HCT116 (cell line): Measurements from ENCODE around the gene RCAN2. TPM values are rescaled to one million over a fixed set of nuclear protein-coding genes. Genes with fewer than 3 reads are reported as not detected.

Source experiments
- ATAC-seq: fragments of 200-7000 bp; cut with Tn5 transposase; 2 replicates; pipeline ENCODE4 v1.9.1; 2020; ENCODE audit warnings: mild to moderate bottlenecking, moderate library complexity
- BruUV-seq: library from RNA; stranded (reverse); fragments of 400-500 nt; replicated peaks from 2 replicates; lab custom pipeline; 2021; lab: Mats Ljungman, UMichigan
- CTCF ChIA-PET: fragments of 300-600 bp; sonication (Branson Sonifier 250); formaldehyde crosslinking; loops from one replicate; lab custom pipeline; 2021; ENCODE audit warnings: antibody characterized with exemption; lab: Charles Lee
- POLR2A ChIA-PET: fragments of 300-600, 350-600 bp; sonication (Branson Sonifier 250); formaldehyde crosslinking; loops from one replicate; lab custom pipeline; 2021; ENCODE audit warnings: antibody characterized with exemption; lab: Charles Lee
- RAD21 ChIA-PET, 2 experiments: fragments of 300-600 bp; sonication (Branson Sonifier 250); formaldehyde crosslinking; loops; one replicate each; lab custom pipeline; 2023; ENCODE audit warnings: low total read pairs in 2 of 2; ENCODE audit not compliant: uncharacterized antibody in 2 of 2, unreplicated experiment in 2 of 2, low non-redundant PET in 1 of 2; lab: Charles Lee
- DNase-seq: peaks from one replicate; pipeline ENCODE4 v3.0.0-alpha.2; 2010; ENCODE audit warnings: low read depth, low spot score
- H2AFZ ChIP-seq: fragments of 200-600 bp; shearing (Covaris generic), sonication (generic); 2 replicates; pipeline ENCODE4 v1.6.1; 2017; ENCODE audit warnings: low read depth, mixed run types, mixed read lengths, antibody characterized with exemption, low read length; ENCODE audit not compliant: poor library complexity, severe bottlenecking
- H3K27ac ChIP-seq: 2 replicates; pipeline ENCODE4 v1.5.1; 2012; ENCODE audit warnings: low read depth, low read length
- H3K27me3 ChIP-seq: fragments of 200-600 bp; sonication (generic); 2 replicates; pipeline ENCODE4 v1.6.1; 2016; ENCODE audit warnings: mixed run types, low read length, mixed read lengths; ENCODE audit not compliant: insufficient read depth
- H3K36me3 ChIP-seq, 2 experiments: fragments of 200-500 bp in 1 of 2; fragments of 200-600 bp in 1 of 2; sonication (Bioruptor generic) in 1 of 2; sonication (generic) in 1 of 2; 2 replicates each; pipeline versions ENCODE4 v1.5.1 to v1.6.1; 2014 to 2016; ENCODE audit warnings: low read length in 2 of 2, inconsistent platforms in 1 of 2, mixed read lengths in 1 of 2, mixed run types in 1 of 2; ENCODE audit not compliant: insufficient read depth in 2 of 2, control insufficient read depth in 1 of 2
- H3K4me1 ChIP-seq, 2 experiments: fragments of 200-600 bp in 1 of 2; sonication (generic) in 1 of 2; 2 replicates each; pipeline versions ENCODE4 v1.5.1 to v1.6.1; 2012 to 2017; ENCODE audit warnings: low read length in 2 of 2, inconsistent platforms in 1 of 2, mild to moderate bottlenecking in 1 of 2, mixed read lengths in 1 of 2, mixed run types in 1 of 2, moderate library complexity in 1 of 2; ENCODE audit not compliant: insufficient read depth in 2 of 2, control insufficient read depth in 1 of 2
- H3K4me2 ChIP-seq: fragments of 200-600 bp; sonication (generic); 2 replicates; pipeline ENCODE4 v1.6.1; 2017; ENCODE audit warnings: mixed run types, low read length, mixed read lengths
- H3K4me3 ChIP-seq, 2 experiments: fragments of 200-600 bp in 1 of 2; sonication (generic) in 1 of 2; replicated peaks in 1 of 2; 2 replicates each; pipeline ENCODE4 v1.5.1; 2011 to 2016; ENCODE audit warnings: low read length in 2 of 2, control low read depth in 1 of 2, low read depth in 1 of 2, mild to moderate bottlenecking in 1 of 2, mixed read lengths in 1 of 2, mixed run types in 1 of 2
- H3K79me2 ChIP-seq: fragments of 200-600 bp; sonication (generic); 2 replicates; pipeline ENCODE4 v1.6.1; 2017; ENCODE audit warnings: mild to moderate bottlenecking, mixed run types, low read length, moderate library complexity, mixed read lengths; ENCODE audit not compliant: insufficient read depth
- H3K9ac ChIP-seq: fragments of 200-600 bp; sonication (generic); 2 replicates; pipeline ENCODE4 v1.6.1; 2016; ENCODE audit warnings: low read length, mixed read lengths
- H3K9me2 ChIP-seq: fragments of 200-600 bp; sonication (generic), shearing (Covaris generic); 2 replicates; pipeline ENCODE4 v1.6.1; 2017; ENCODE audit warnings: mixed run types, mild to moderate bottlenecking, moderate library complexity; ENCODE audit not compliant: insufficient read depth
- H3K9me3 ChIP-seq, 2 experiments: fragments of 200-500 bp in 1 of 2; fragments of 200-600 bp in 1 of 2; sonication (Bioruptor generic) in 1 of 2; sonication (generic) in 1 of 2; 2 replicates each; pipeline ENCODE4 v1.6.1; 2014 to 2017; ENCODE audit warnings: low read length in 2 of 2, mixed read lengths in 2 of 2, inconsistent platforms in 1 of 2, low read depth in 1 of 2, mild to moderate bottlenecking in 1 of 2, mixed run types in 1 of 2, moderate library complexity in 1 of 2; ENCODE audit not compliant: control insufficient read depth in 1 of 2, insufficient read depth in 1 of 2
- H4K20me1 ChIP-seq: fragments of 200-600 bp; sonication (generic), shearing (Covaris generic); 2 replicates; pipeline ENCODE4 v1.6.1; 2017; ENCODE audit warnings: mixed run types, mild to moderate bottlenecking, moderate library complexity; ENCODE audit not compliant: insufficient read depth
- CBX3 ChIP-seq: IDR thresholded peaks from 2 replicates; pipeline ENCODE4 v1.6.1; 2012; ENCODE audit warnings: low read depth
- CEBPB ChIP-seq: IDR thresholded peaks from 2 replicates; pipeline ENCODE4 v1.6.1; 2012; ENCODE audit warnings: low read depth
- EGR1 ChIP-seq: IDR thresholded peaks from 2 replicates; pipeline ENCODE4 v1.6.1; 2012; ENCODE audit warnings: low read depth
- ELF1 ChIP-seq: IDR thresholded peaks from 2 replicates; pipeline ENCODE4 v1.6.1; 2012; ENCODE audit warnings: low read depth, borderline replicate concordance
- JUND ChIP-seq: IDR thresholded peaks from 2 replicates; pipeline ENCODE4 v1.6.1; 2012
- MAX ChIP-seq: IDR thresholded peaks from 2 replicates; pipeline ENCODE4 v1.6.1; 2012
- POLR2A ChIP-seq: IDR thresholded peaks from 2 replicates; pipeline ENCODE4 v1.7.0; 2011; ENCODE audit warnings: borderline replicate concordance; ENCODE audit not compliant: insufficient read depth, insufficient read length; ENCODE audit errors: extremely low read depth
- RAD21 ChIP-seq: IDR thresholded peaks from 2 replicates; pipeline ENCODE4 v1.6.1; 2012; ENCODE audit warnings: low read depth, mild to moderate bottlenecking
- SIN3A ChIP-seq: IDR thresholded peaks from 2 replicates; pipeline ENCODE4 v1.6.1; 2012; ENCODE audit warnings: low read depth
- SP1 ChIP-seq: IDR thresholded peaks from 2 replicates; pipeline ENCODE4 v1.6.1; 2012; ENCODE audit warnings: low read depth
- SRF ChIP-seq: IDR thresholded peaks from 2 replicates; pipeline ENCODE4 v1.6.1; 2012; ENCODE audit warnings: low read depth
- TCF7L2 ChIP-seq: IDR thresholded peaks from 2 replicates; pipeline ENCODE4 v1.7.0; 2011; ENCODE audit warnings: borderline replicate concordance, inconsistent platforms; ENCODE audit not compliant: insufficient read depth, insufficient read length; ENCODE audit errors: extremely low read depth
- YY1 ChIP-seq: IDR thresholded peaks from 2 replicates; pipeline ENCODE4 v1.6.1; 2011; ENCODE audit warnings: low read length, low read depth, moderate library complexity, mild to moderate bottlenecking; ENCODE audit not compliant: insufficient replicate concordance; ENCODE audit errors: extremely low read depth
- ZBTB33 ChIP-seq: IDR thresholded peaks from 2 replicates; pipeline ENCODE4 v1.6.1; 2011; ENCODE audit warnings: mild to moderate bottlenecking, low read length, moderate library complexity; ENCODE audit not compliant: insufficient replicate concordance; ENCODE audit errors: extremely low read depth
- ZNF274 ChIP-seq: fragments of 200-500 bp; sonication (Bioruptor generic); IDR thresholded peaks from 2 replicates; pipeline ENCODE4 v1.6.1; 2014; ENCODE audit warnings: mild to moderate bottlenecking, low read depth, low read length, inconsistent platforms
- intact Hi-C: fragments of 100-400 bp; cut with micrococcal nuclease; formaldehyde crosslinking; loops from 2 replicates; pipeline ENCODE4 v1.10.0; 2022
- total RNA-seq: library from RNA; stranded (reverse); gene quantifications from one replicate; pipeline ENCODE4 v1.2.1, GENCODE V29; 2021; ENCODE audit not compliant: unreplicated experiment
- TF ChIP-seq, protein P1 (sequence below), 3 experiments: fragments of 200-600 bp in 1 of 3; sonication (generic) in 1 of 3; IDR thresholded peaks in 2 of 3; conservative IDR thresholded peaks in 1 of 3; 2 replicates each; pipeline ENCODE4 v1.5.1; 2012 to 2017; ENCODE audit warnings: low read depth in 2 of 3, low read length in 2 of 3, antibody characterized with exemption in 1 of 3, borderline replicate concordance in 1 of 3, control low read depth in 1 of 3, mild to moderate bottlenecking in 1 of 3, mixed read lengths in 1 of 3, mixed run types in 1 of 3, moderate library complexity in 1 of 3; ENCODE audit not compliant: insufficient read depth in 1 of 3
- TF ChIP-seq, protein P2 (sequence below): IDR thresholded peaks from 2 replicates; pipeline ENCODE4 v1.6.1; 2012

Gene RCAN2
- total RNA-seq, 1 experiment from 2014 or later, result 0.57 TPM

GRCh38 chr6:46511320-46511719 lies 20.1 kb upstream of the RCAN2 start:
- CTCF ChIA-PET, result no interaction called here
- Histone ChIP-seq H3K27ac (no peak overlapping the region), H3K4me3 (no peak overlapping the region), H3K9me2 (no peaks in the 10 kb centered on the region), H2AFZ (no peak overlapping the region)
- DNase-seq, result no peak
- TF ChIP-seq ZBTB33, result no peak
- TF ChIP-seq, protein P1, sequence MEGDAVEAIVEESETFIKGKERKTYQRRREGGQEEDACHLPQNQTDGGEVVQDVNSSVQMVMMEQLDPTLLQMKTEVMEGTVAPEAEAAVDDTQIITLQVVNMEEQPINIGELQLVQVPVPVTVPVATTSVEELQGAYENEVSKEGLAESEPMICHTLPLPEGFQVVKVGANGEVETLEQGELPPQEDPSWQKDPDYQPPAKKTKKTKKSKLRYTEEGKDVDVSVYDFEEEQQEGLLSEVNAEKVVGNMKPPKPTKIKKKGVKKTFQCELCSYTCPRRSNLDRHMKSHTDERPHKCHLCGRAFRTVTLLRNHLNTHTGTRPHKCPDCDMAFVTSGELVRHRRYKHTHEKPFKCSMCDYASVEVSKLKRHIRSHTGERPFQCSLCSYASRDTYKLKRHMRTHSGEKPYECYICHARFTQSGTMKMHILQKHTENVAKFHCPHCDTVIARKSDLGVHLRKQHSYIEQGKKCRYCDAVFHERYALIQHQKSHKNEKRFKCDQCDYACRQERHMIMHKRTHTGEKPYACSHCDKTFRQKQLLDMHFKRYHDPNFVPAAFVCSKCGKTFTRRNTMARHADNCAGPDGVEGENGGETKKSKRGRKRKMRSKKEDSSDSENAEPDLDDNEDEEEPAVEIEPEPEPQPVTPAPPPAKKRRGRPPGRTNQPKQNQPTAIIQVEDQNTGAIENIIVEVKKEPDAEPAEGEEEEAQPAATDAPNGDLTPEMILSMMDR (IDR thresholded peaks at IDR 0.05 in 2 of 3, conservative IDR thresholded peaks at IDR 0.05 in 1 of 3; ENCODE audit: borderline replicate concordance in 1 of 3, insufficient read depth in 1 of 3, low read depth in 2 of 3, low read length in 2 of 3), result no peak
- TF ChIP-seq MAX, result no peak
- no peak for TF ChIP-seq CBX3
- TF ChIP-seq SIN3A, result no peak
- TF ChIP-seq SRF, result no peak
- no peak for TF ChIP-seq TCF7L2
- no peak for TF ChIP-seq CEBPB
- no peak for TF ChIP-seq POLR2A
- TF ChIP-seq, protein P2, sequence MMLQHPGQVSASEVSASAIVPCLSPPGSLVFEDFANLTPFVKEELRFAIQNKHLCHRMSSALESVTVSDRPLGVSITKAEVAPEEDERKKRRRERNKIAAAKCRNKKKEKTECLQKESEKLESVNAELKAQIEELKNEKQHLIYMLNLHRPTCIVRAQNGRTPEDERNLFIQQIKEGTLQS, result no peak
- no peak for TF ChIP-seq RAD21
- no peak for TF ChIP-seq EGR1
- no peak for TF ChIP-seq JUND
- TF ChIP-seq SP1, result no peak
- TF ChIP-seq ZNF274, result no peak
- TF ChIP-seq ELF1, result no peak
- TF ChIP-seq YY1, result no peak
- TF ChIP-seq, all 23 proteins: peak for 0
- intact Hi-C loops, result no loop called here
- H3K9me3 ChIP-seq, result no peaks in the 10 kb centered on the region
- no peak for ATAC-seq
- no peaks in the 10 kb centered on the region for H3K4me1 ChIP-seq
- POLR2A ChIA-PET, result no interaction called here
- H3K9ac ChIP-seq, result no peak overlapping the region
- no peaks in the 10 kb centered on the region for H3K36me3 ChIP-seq
- no peaks in the 10 kb centered on the region for H3K79me2 ChIP-seq
- BruUV-seq, result no TSS peak
- no peaks in the 10 kb centered on the region for H4K20me1 ChIP-seq
- no peak overlapping the region for H3K4me2 ChIP-seq
- no peaks in the 10 kb centered on the region for H3K27me3 ChIP-seq
- RAD21 ChIA-PET, result no interaction called here
